GM23338 (cell line): Measurements from ENCODE around the gene ARAP1. TPM values are rescaled to one million over a fixed set of nuclear protein-coding genes. Genes with fewer than 3 reads are reported as not detected.

Source experiments
- ATAC-seq: fragments of 200-7000 bp; cut with Tn5 transposase; 3 replicates; pipeline ENCODE4 v1.9.1; 2020
- DNase-seq: peaks from one replicate; pipeline ENCODE4 v3.0.0-alpha.2; 2015; ENCODE audit warnings: low spot score
- H2AFZ ChIP-seq: fragments of 200-600 bp; sonication (generic); 2 replicates; pipeline ENCODE4 v1.8.0; 2016; ENCODE audit warnings: antibody characterized with exemption, mild to moderate bottlenecking, moderate library complexity
- H3F3A ChIP-seq: fragments of 200-600 bp; sonication (generic); replicated peaks from 2 replicates; pipeline ENCODE4 v1.8.0; 2017; ENCODE audit warnings: antibody characterized with exemption, mixed run types, low read depth
- H3K27ac ChIP-seq: fragments of 200-600 bp; sonication (generic); 2 replicates; pipeline ENCODE4 v1.6.1; 2016; ENCODE audit warnings: low read depth
- H3K27me3 ChIP-seq: fragments of 200-600 bp; sonication (generic); 2 replicates; pipeline ENCODE4 v1.8.0; 2016; ENCODE audit warnings: mild to moderate bottlenecking, mixed run types, moderate library complexity; ENCODE audit not compliant: insufficient read depth
- H3K36me3 ChIP-seq: fragments of 200-600 bp; sonication (generic); 2 replicates; pipeline ENCODE4 v1.8.0; 2016; ENCODE audit warnings: mild to moderate bottlenecking; ENCODE audit not compliant: insufficient read depth
- H3K4me1 ChIP-seq: fragments of 200-600 bp; sonication (generic); 2 replicates; pipeline ENCODE4 v1.8.0; 2016; ENCODE audit warnings: mild to moderate bottlenecking, moderate library complexity; ENCODE audit not compliant: insufficient read depth
- H3K4me2 ChIP-seq: fragments of 200-600 bp; sonication (generic); 2 replicates; pipeline ENCODE4 v1.7.1; 2017; ENCODE audit warnings: mixed run types
- H3K4me3 ChIP-seq: fragments of 200-600 bp; sonication (generic); 2 replicates; pipeline ENCODE4 v1.6.1; 2016; ENCODE audit warnings: mixed run types
- H3K79me2 ChIP-seq: fragments of 200-600 bp; sonication (generic); replicated peaks from 2 replicates; pipeline ENCODE4 v1.8.0; 2017; ENCODE audit warnings: mild to moderate bottlenecking; ENCODE audit not compliant: insufficient read depth
- H3K9me2 ChIP-seq: fragments of 200-600 bp; sonication (generic); 2 replicates; pipeline ENCODE4 v1.8.0; 2017; ENCODE audit not compliant: insufficient read depth
- H4K20me1 ChIP-seq: fragments of 200-600 bp; sonication (generic); replicated peaks from 2 replicates; pipeline ENCODE4 v1.8.0; 2017; ENCODE audit warnings: mild to moderate bottlenecking; ENCODE audit not compliant: insufficient read depth
- H3K27ac Mint-ChIP-seq: 2 replicates; pipeline ENCODE4 v1.8.0; 2020; ENCODE audit warnings: inconsistent platforms, mild to moderate bottlenecking, moderate library complexity, mixed read lengths
- H3K27me3 Mint-ChIP-seq: 3 replicates; pipeline ENCODE4 v1.8.0; 2022; ENCODE audit warnings: low read depth, mild to moderate bottlenecking, moderate library complexity, mixed read lengths, inconsistent platforms; ENCODE audit not compliant: insufficient read depth, poor library complexity
- H3K36me3 Mint-ChIP-seq: 3 replicates; pipeline ENCODE4 v1.8.0; 2021; ENCODE audit warnings: low read depth, mild to moderate bottlenecking, inconsistent platforms, moderate library complexity, mixed read lengths
- H3K4me1 Mint-ChIP-seq: 3 replicates; pipeline ENCODE4 v1.8.0; 2020; ENCODE audit warnings: mild to moderate bottlenecking, inconsistent platforms, mixed read lengths
- H3K4me3 Mint-ChIP-seq: 3 replicates; pipeline ENCODE4 v1.8.0; 2021; ENCODE audit warnings: moderate library complexity, mild to moderate bottlenecking, inconsistent platforms, mixed read lengths
- H3K9me3 Mint-ChIP-seq: 3 replicates; pipeline ENCODE4 v1.8.0; 2020; ENCODE audit warnings: moderate library complexity, mild to moderate bottlenecking, inconsistent platforms, mixed read lengths
- CREB1 ChIP-seq: fragments of 250-450 bp; sonication (Bioruptor Pico); IDR thresholded peaks from 2 replicates; pipeline ENCODE4 v1.5.0; 2020; ENCODE audit warnings: low read depth, mild to moderate bottlenecking, moderate library complexity
- CTCF ChIP-seq, 2 experiments: fragments of 200-600 bp in 1 of 2; sonication (generic) in 1 of 2; conservative IDR thresholded peaks; 2 replicates each; pipeline versions ENCODE4 v1.5.1 to v1.6.1; 2016 to 2017; ENCODE audit warnings: antibody characterized with exemption in 2 of 2, low read depth in 2 of 2, mild to moderate bottlenecking in 2 of 2, moderate library complexity in 1 of 2
- ETS1 ChIP-seq: IDR thresholded peaks from 2 replicates; pipeline ENCODE4 v1.6.1; 2016; ENCODE audit warnings: antibody characterized with exemption
- EZH2 ChIP-seq: fragments of 200-600 bp; sonication (generic); IDR thresholded peaks from one replicate; pipeline ENCODE4 v1.8.0; 2017; ENCODE audit warnings: antibody characterized with exemption, mild to moderate bottlenecking, low read depth; ENCODE audit not compliant: unreplicated experiment
- EZH2phosphoT487 ChIP-seq: fragments of 200-600 bp; sonication (generic); IDR thresholded peaks from one replicate; pipeline ENCODE4 v1.8.1; 2018; ENCODE audit warnings: antibody characterized with exemption; ENCODE audit not compliant: unreplicated experiment
- JUNB ChIP-seq: IDR thresholded peaks from one replicate; pipeline ENCODE4 v1.6.1; 2016; ENCODE audit warnings: antibody characterized with exemption; ENCODE audit not compliant: unreplicated experiment
- NANOG ChIP-seq: IDR thresholded peaks from 2 replicates; pipeline ENCODE4 v1.6.1; 2016; ENCODE audit warnings: antibody characterized with exemption, borderline replicate concordance
- POLR2AphosphoS5 ChIP-seq: IDR thresholded peaks from 2 replicates; pipeline ENCODE4 v1.6.1; 2016; ENCODE audit warnings: antibody characterized with exemption, low read depth
- REST ChIP-seq: IDR thresholded peaks from one replicate; pipeline ENCODE4 v1.6.1; 2018; ENCODE audit warnings: antibody characterized with exemption; ENCODE audit not compliant: unreplicated experiment
- STAT1 ChIP-seq: IDR thresholded peaks from one replicate; pipeline ENCODE4 v1.6.1; 2016; ENCODE audit warnings: antibody characterized with exemption; ENCODE audit not compliant: unreplicated experiment
- ZNF114 ChIP-seq: fragments of 250-450 bp; sonication (Bioruptor Pico); IDR thresholded peaks from 2 replicates; pipeline ENCODE4 v1.5.0; 2020; ENCODE audit warnings: mild to moderate bottlenecking, moderate library complexity
- ZNF331 ChIP-seq: fragments of 250-450 bp; sonication (Bioruptor Pico); IDR thresholded peaks from 2 replicates; pipeline ENCODE4 v1.5.0; 2020; ENCODE audit warnings: low read depth, mild to moderate bottlenecking, moderate library complexity
- ZNF462 ChIP-seq: fragments of 250-450 bp; sonication (Bioruptor Pico); IDR thresholded peaks from 2 replicates; pipeline ENCODE4 v1.5.0; 2020; ENCODE audit warnings: mild to moderate bottlenecking, moderate library complexity
- polyA plus RNA-seq: library from polyadenylated mRNA; unstranded; fragments of >200 nt; fragmentation: Nextera tagmentation; extraction: Ambion mirVana; gene quantifications from 2 replicates; pipeline ENCODE4 v1.2.1, GENCODE V29; 2016
- total RNA-seq: library from RNA; depleted of rRNA; stranded (reverse); fragments of >200 nt; shearing (Covaris generic); gene quantifications from 2 replicates; pipeline ENCODE4 v1.2.3, GENCODE V29; 2014

The ARAP1 gene
- total and polyA plus RNA-seq, 2 experiments from 2014 or later, result 24.5 to 116 TPM

- Mint-ChIP-seq H3K27ac (no peak overlapping the region), H3K4me3 (no peak overlapping the region; the same call in 2 of the 3 replicates), H3K4me1 (peaks cover 19% of the 10 kb centered on the region), H3K9me3 (no peaks in the 10 kb centered on the region), H3K36me3 (no peaks in the 10 kb centered on the region), H3K27me3 (peaks cover 16% of the 10 kb centered on the region)
- H4K20me1 ChIP-seq, result no peaks in the 10 kb centered on the region
- H3F3A ChIP-seq, result no peaks in the 10 kb centered on the region
- H3K9me2 ChIP-seq, result no peaks in the 10 kb centered on the region
- H2AFZ ChIP-seq, result no peak overlapping the region
- no peaks in the 10 kb centered on the region for H3K36me3 ChIP-seq
- no peak for ATAC-seq
- TF ChIP-seq NANOG (no peak), ZNF114 (CRISPR knock-in tag) (no peak), ETS1 (no peak), STAT1 (no peak), ZNF462 (CRISPR knock-in tag) (no peak), CREB1 (CRISPR knock-in tag) (no peak), EZH2phosphoT487 (no peak), EZH2 (no peak), POLR2AphosphoS5 (no peak), JUNB (no peak), REST (no peak), ZNF331 (CRISPR knock-in tag) (no peak), CTCF (conservative IDR thresholded peaks at IDR 0.05; ENCODE audit: low read depth in 2 of 2) (no peak)
- H3K27me3 ChIP-seq, result no peaks in the 10 kb centered on the region
- no peak overlapping the region for H3K4me3 ChIP-seq
- H3K27ac ChIP-seq, result no peak overlapping the region
- no peaks in the 10 kb centered on the region for H3K79me2 ChIP-seq
- no peak for DNase-seq
- H3K4me2 ChIP-seq, result no peak overlapping the region
- peaks cover 9% of the 10 kb centered on the region for H3K4me1 ChIP-seq
These were observed 40.3 kb upstream of the ARAP1 start for GRCh38 chr11:72792437-72793021.
